ENCODE measurements around the gene SCG5.

Gene SCG5

GRCh38 chr15:32664796-32665195 is 23.3 kb downstream of the SCG5 start:
- Histone ChIP-seq H3K4me1 (ENCODE audit: control insufficient read depth, insufficient read depth, low read length) (no peaks in the 10 kb centered on the region), H3K27ac (ENCODE audit: extremely low read depth, low read depth, low read length) (no peak overlapping the region), H3K36me3 (ENCODE audit: control insufficient read depth in 2 of 2, insufficient read depth in 1 of 2, low read length in 2 of 2) (no peaks in the 10 kb centered on the region), H3K9me3 (ENCODE audit: control insufficient read depth, insufficient read depth, low read depth, low read length) (no peaks in the 10 kb centered on the region), H3K4me3 (ENCODE audit: low read depth, low read length) (no peak overlapping the region)
- TF ChIP-seq ZNF510 (tag by site-specific recombination; IDR thresholded peaks at IDR 0.05; ENCODE audit: insufficient replicate concordance) (no peak), BCL11B (tag by site-specific recombination; IDR thresholded peaks at IDR 0.05; ENCODE audit: low read depth) (no peak), ZNF571 (tag by site-specific recombination; IDR thresholded peaks at IDR 0.05) (no peak), ZNF148 (tag by site-specific recombination; IDR thresholded peaks at IDR 0.05; ENCODE audit: borderline replicate concordance) (no peak), ZNF223 (tag by site-specific recombination; IDR thresholded peaks at IDR 0.05) (no peak), KLF8 (tag by site-specific recombination; IDR thresholded peaks at IDR 0.05) (no peak), GLIS2 (tag by site-specific recombination; IDR thresholded peaks at IDR 0.05) (no peak), ZFP37 (tag by site-specific recombination; IDR thresholded peaks at IDR 0.05) (no peak), ZNF548 (tag by site-specific recombination; IDR thresholded peaks at IDR 0.05) (no peak), PBX3 (CRISPR knock-in tag; IDR thresholded peaks at IDR 0.05) (no peak), ZEB2 (tag by site-specific recombination; IDR thresholded peaks at IDR 0.05) (no peak), ZNF394 (tag by site-specific recombination; IDR thresholded peaks at IDR 0.05; ENCODE audit: borderline replicate concordance) (no peak), ZFP69B (tag by site-specific recombination; IDR thresholded peaks at IDR 0.05) (no peak), ZNF169 (tag by site-specific recombination; IDR thresholded peaks at IDR 0.05) (no peak), ZBTB7A (tag by site-specific recombination; IDR thresholded peaks at IDR 0.05; ENCODE audit: low read depth) (no peak), KLF7 (tag by site-specific recombination; IDR thresholded peaks at IDR 0.05; ENCODE audit: borderline replicate concordance) (no peak), ZNF626 (tag by site-specific recombination; IDR thresholded peaks at IDR 0.05) (no peak), PRDM6 (tag by site-specific recombination; IDR thresholded peaks at IDR 0.05) (no peak), ZNF423 (tag by site-specific recombination; IDR thresholded peaks at IDR 0.05) (no peak), ZNF10 (tag by site-specific recombination; IDR thresholded peaks at IDR 0.05) (no peak)
- ChIA-PET POLR2A (no interaction called here), CTCF (interaction anchor here (0.6 to 2.1 kb wide), 5 partner anchors 9 to 1398 kb away, joined by 3 to 7 read pairs (median 6); no protein-coding TSS in a partner anchor)

GRCh38 chr15:32667321-32667720 is 25.8 kb downstream of the SCG5 start:
- TF ChIP-seq ZNF335 (tag by site-specific recombination; conservative IDR thresholded peaks at IDR 0.05), result no peak
- no peak for TF ChIP-seq EGR2 (tag by site-specific recombination; IDR thresholded peaks at IDR 0.05; ENCODE audit: low read depth)
- TF ChIP-seq ZNF521 (tag by site-specific recombination; IDR thresholded peaks at IDR 0.05), result no peak
- no peak for TF ChIP-seq ZNF48 (tag by site-specific recombination; IDR thresholded peaks at IDR 0.05)
- H3K36me3 ChIP-seq (ENCODE audit: control insufficient read depth in 2 of 2, insufficient read depth in 1 of 2, low read length in 2 of 2), result no peaks in the 10 kb centered on the region
- H3K9me3 ChIP-seq (ENCODE audit: control insufficient read depth, insufficient read depth, low read depth, low read length), result no peaks in the 10 kb centered on the region
- no peaks in the 10 kb centered on the region for H3K4me1 ChIP-seq (ENCODE audit: control insufficient read depth, insufficient read depth, low read length)
- CTCF ChIA-PET, result interaction anchor here (2.1 kb wide), 1 partner anchor 176 kb away, joined by 9 read pairs; no protein-coding TSS in a partner anchor
- H3K27ac ChIP-seq (ENCODE audit: extremely low read depth, low read depth, low read length), result no peak overlapping the region
- no peak overlapping the region for H3K4me3 ChIP-seq (ENCODE audit: low read depth, low read length)
- POLR2A ChIA-PET, result no interaction called here
